Hepatocyte (in vitro differentiated cells): ENCODE measurements around the gene PPP2R1B.

Source experiments
- CTCF ChIP-seq: fragments of 200-600 bp; sonication (generic); IDR thresholded peaks from 2 replicates; pipeline ENCODE4 v1.5.1; 2016; ENCODE audit warnings: antibody characterized with exemption, mild to moderate bottlenecking; ENCODE audit not compliant: poor library complexity
- EZH2phosphoT487 ChIP-seq: fragments of 200-600 bp; sonication (generic); IDR thresholded peaks from one replicate; pipeline ENCODE4 v1.6.1; 2018; ENCODE audit warnings: antibody characterized with exemption, mild to moderate bottlenecking, low read depth, moderate library complexity; ENCODE audit not compliant: unreplicated experiment, severe bottlenecking

GRCh38 chr11:111700162-111700561, 66.0 kb downstream of the PPP2R1B start:
- TF ChIP-seq CTCF, result no peak
- no peak for TF ChIP-seq EZH2phosphoT487
